Neural cell (in vitro differentiated cells): ENCODE results near the gene PIEZO1. TPM values are rescaled to one million over a fixed set of nuclear protein-coding genes. Genes with fewer than 3 reads are reported as not detected.

Source experiments
- H2AFZ ChIP-seq: fragments of 200-600, 300-800 bp; sonication (generic), shearing (Covaris generic); 2 replicates; pipeline ENCODE4 v1.6.0; 2014; ENCODE audit warnings: low read depth, mild to moderate bottlenecking, antibody characterized with exemption, low read length, moderate library complexity
- H3F3A ChIP-seq: fragments of 200-600 bp; shearing (Covaris generic); 2 replicates; pipeline ENCODE4 v1.6.1; 2016; ENCODE audit warnings: mild to moderate bottlenecking, moderate library complexity, mixed read lengths, antibody characterized with exemption, low read length; ENCODE audit not compliant: insufficient read depth, poor library complexity, severe bottlenecking
- H3K27ac ChIP-seq: fragments of 200-600, 300-800 bp; sonication (generic), shearing (Covaris generic); 2 replicates; pipeline ENCODE4 v1.5.1; 2014; ENCODE audit warnings: mild to moderate bottlenecking, low read length, moderate library complexity
- H3K27me3 ChIP-seq: fragments of 300-800, 200-600 bp; sonication (generic), shearing (Covaris generic); 2 replicates; pipeline ENCODE4 v1.6.0; 2014; ENCODE audit warnings: mild to moderate bottlenecking, low read depth, low read length, moderate library complexity; ENCODE audit not compliant: insufficient read depth
- H3K36me3 ChIP-seq: fragments of 300-800, 200-600 bp; sonication (generic), shearing (Covaris generic); 2 replicates; pipeline ENCODE4 v1.5.1; 2014; ENCODE audit warnings: mild to moderate bottlenecking, antibody characterized with exemption, low read length, moderate library complexity; ENCODE audit not compliant: insufficient read depth
- H3K4me2 ChIP-seq: fragments of 300-800, 200-600 bp; sonication (generic), shearing (Covaris generic); 2 replicates; pipeline ENCODE4 v1.6.0; 2014; ENCODE audit warnings: mild to moderate bottlenecking, low read length
- H3K4me3 ChIP-seq: fragments of 300-800, 200-600 bp; sonication (generic), shearing (Covaris generic); 2 replicates; pipeline ENCODE4 v1.5.1; 2014; ENCODE audit warnings: mild to moderate bottlenecking, low read length, moderate library complexity
- H3K79me2 ChIP-seq: fragments of 200-600 bp; shearing (Covaris generic); replicated peaks from 2 replicates; pipeline ENCODE4 v1.6.0; 2014; ENCODE audit warnings: mild to moderate bottlenecking, low read length, moderate library complexity; ENCODE audit not compliant: insufficient read depth
- H3K9ac ChIP-seq: fragments of 300-800, 200-600 bp; sonication (generic), shearing (Covaris generic); 2 replicates; pipeline ENCODE4 v1.6.1; 2016; ENCODE audit warnings: mild to moderate bottlenecking, low read length, mixed read lengths
- H3K9me2 ChIP-seq: fragments of 200-600 bp; shearing (Covaris generic); 2 replicates; pipeline ENCODE4 v1.6.1; 2016; ENCODE audit warnings: mild to moderate bottlenecking, low read length, mixed read lengths; ENCODE audit not compliant: insufficient read depth
- H3K9me3 ChIP-seq: fragments of 200-600, 300-800 bp; sonication (generic), shearing (Covaris generic); 2 replicates; pipeline ENCODE4 v1.6.1; 2016; ENCODE audit warnings: mild to moderate bottlenecking, mixed run types, low read length, moderate library complexity, mixed read lengths
- H4K20me1 ChIP-seq: fragments of 200-600 bp; shearing (Covaris generic); 2 replicates; pipeline ENCODE4 v1.6.1; 2016; ENCODE audit warnings: mild to moderate bottlenecking, mixed run types; ENCODE audit not compliant: insufficient read depth
- EP300 ChIP-seq: fragments of 450-650 bp; conservative IDR thresholded peaks from 2 replicates; pipeline ENCODE4 v1.6.1; 2014; ENCODE audit warnings: antibody characterized with exemption, mild to moderate bottlenecking, moderate library complexity; ENCODE audit not compliant: poor library complexity, severe bottlenecking
- EZH2 ChIP-seq: fragments of 200-600, 300-800 bp; shearing (Covaris generic), sonication (generic); IDR thresholded peaks from 2 replicates; pipeline ENCODE4 v1.6.1; 2014; ENCODE audit warnings: antibody characterized with exemption, low read length, borderline replicate concordance, mild to moderate bottlenecking; ENCODE audit not compliant: insufficient read depth, poor library complexity, severe bottlenecking
- MXI1 ChIP-seq: fragments of 450-650 bp; conservative IDR thresholded peaks from 2 replicates; pipeline ENCODE4 v1.6.1; 2014; ENCODE audit warnings: antibody characterized with exemption, mild to moderate bottlenecking; ENCODE audit not compliant: poor library complexity, severe bottlenecking
- POLR2AphosphoS5 ChIP-seq: IDR thresholded peaks from 2 replicates; pipeline ENCODE4 v1.6.1; 2012
- RAD21 ChIP-seq: fragments of 450-650 bp; conservative IDR thresholded peaks from 2 replicates; pipeline ENCODE4 v1.6.1; 2014; ENCODE audit warnings: antibody characterized with exemption, mild to moderate bottlenecking, moderate library complexity
- SMC3 ChIP-seq: fragments of 450-650 bp; conservative IDR thresholded peaks from 2 replicates; pipeline ENCODE4 v1.6.1; 2014; ENCODE audit warnings: antibody characterized with exemption, mild to moderate bottlenecking, moderate library complexity; ENCODE audit not compliant: poor library complexity
- TAF1 ChIP-seq: IDR thresholded peaks from 2 replicates; pipeline ENCODE4 v1.6.1; 2012; ENCODE audit warnings: low read depth
- polyA plus RNA-seq: library from polyadenylated mRNA; depleted of rRNA; stranded (reverse); fragments of >200 nt; gene quantifications from 2 replicates; pipeline ENCODE4 v1.2.3, GENCODE V29; 2014
- TF ChIP-seq, protein P1 (sequence below): IDR thresholded peaks from 2 replicates; pipeline ENCODE4 v1.6.1; 2012; ENCODE audit warnings: borderline replicate concordance
- TF ChIP-seq, protein P2 (sequence below): fragments of 450-650 bp; IDR thresholded peaks from 2 replicates; pipeline ENCODE4 v1.5.1; 2014; ENCODE audit warnings: antibody characterized with exemption, mild to moderate bottlenecking, moderate library complexity; ENCODE audit not compliant: poor library complexity, severe bottlenecking

PIEZO1 gene
- polyA plus RNA-seq, 1 donor from 2014 or later: not detected

DNA sequence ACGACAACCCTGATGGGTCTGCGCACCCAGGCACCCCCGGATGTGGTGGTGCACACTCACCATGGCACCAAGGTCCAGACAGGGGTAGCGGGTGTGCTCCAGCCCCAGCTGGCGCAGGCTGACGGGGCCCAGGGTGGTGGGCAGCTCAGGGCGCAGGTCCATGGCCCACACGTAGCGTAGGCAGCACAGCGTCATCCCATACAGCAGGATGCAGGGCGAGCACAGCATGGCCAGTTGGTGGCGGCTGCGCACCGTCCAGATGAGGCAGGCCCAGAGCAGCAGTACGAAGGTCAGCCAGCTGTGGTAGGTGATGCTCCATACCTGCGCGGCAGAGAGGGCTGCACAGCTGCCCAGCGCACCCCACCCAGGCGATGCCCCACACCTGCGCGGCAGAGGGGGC is 48.9 kb downstream of the PIEZO1 start:
- Histone ChIP-seq H3K4me2 (no peak overlapping the region), H3F3A (no peaks in the 10 kb centered on the region), H3K9me3 (no peaks in the 10 kb centered on the region), H3K79me2 (no peaks in the 10 kb centered on the region), H4K20me1 (no peaks in the 10 kb centered on the region), H3K4me3 (no peak overlapping the region), H3K9me2 (no peaks in the 10 kb centered on the region), H3K27ac (no peak overlapping the region), H3K9ac (no peak overlapping the region), H3K36me3 (no peaks in the 10 kb centered on the region), H2AFZ (no peak overlapping the region), H3K27me3 (no peaks in the 10 kb centered on the region)
- no peak for TF ChIP-seq MXI1

DNA sequence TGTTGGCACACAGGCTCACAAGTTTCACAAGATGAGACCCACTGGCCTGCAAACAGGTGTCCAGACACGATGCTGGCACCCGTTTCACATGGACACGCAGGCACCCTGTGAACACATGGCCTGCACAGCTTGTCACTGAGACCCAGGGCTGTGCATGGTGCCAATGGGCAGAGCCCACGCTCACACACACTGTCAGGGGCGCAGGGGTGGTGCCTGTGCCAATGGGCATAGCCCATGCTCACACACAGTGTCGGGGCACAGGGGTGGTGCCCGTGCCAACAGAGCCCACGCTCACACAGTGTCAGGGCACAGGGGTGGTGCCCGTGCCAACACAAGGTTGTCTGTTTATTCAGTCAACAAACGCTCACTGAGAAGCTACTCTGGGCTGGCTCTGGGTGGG is 49.4 kb downstream of the PIEZO1 start:
- Histone ChIP-seq H3K9me3 (no peaks in the 10 kb centered on the region), H3K27ac (no peak overlapping the region), H3K4me3 (no peak overlapping the region), H3K27me3 (no peaks in the 10 kb centered on the region), H3K36me3 (no peaks in the 10 kb centered on the region), H2AFZ (no peak overlapping the region), H3K9me2 (no peaks in the 10 kb centered on the region), H3K4me2 (no peak overlapping the region), H4K20me1 (no peaks in the 10 kb centered on the region), H3K79me2 (no peaks in the 10 kb centered on the region), H3K9ac (no peak overlapping the region), H3F3A (no peaks in the 10 kb centered on the region)
- no peak for TF ChIP-seq TAF1
- no peak for TF ChIP-seq EZH2
- TF ChIP-seq MXI1: no peak
- TF ChIP-seq POLR2AphosphoS5: no peak
- no peak for TF ChIP-seq EP300
- TF ChIP-seq, protein P1, sequence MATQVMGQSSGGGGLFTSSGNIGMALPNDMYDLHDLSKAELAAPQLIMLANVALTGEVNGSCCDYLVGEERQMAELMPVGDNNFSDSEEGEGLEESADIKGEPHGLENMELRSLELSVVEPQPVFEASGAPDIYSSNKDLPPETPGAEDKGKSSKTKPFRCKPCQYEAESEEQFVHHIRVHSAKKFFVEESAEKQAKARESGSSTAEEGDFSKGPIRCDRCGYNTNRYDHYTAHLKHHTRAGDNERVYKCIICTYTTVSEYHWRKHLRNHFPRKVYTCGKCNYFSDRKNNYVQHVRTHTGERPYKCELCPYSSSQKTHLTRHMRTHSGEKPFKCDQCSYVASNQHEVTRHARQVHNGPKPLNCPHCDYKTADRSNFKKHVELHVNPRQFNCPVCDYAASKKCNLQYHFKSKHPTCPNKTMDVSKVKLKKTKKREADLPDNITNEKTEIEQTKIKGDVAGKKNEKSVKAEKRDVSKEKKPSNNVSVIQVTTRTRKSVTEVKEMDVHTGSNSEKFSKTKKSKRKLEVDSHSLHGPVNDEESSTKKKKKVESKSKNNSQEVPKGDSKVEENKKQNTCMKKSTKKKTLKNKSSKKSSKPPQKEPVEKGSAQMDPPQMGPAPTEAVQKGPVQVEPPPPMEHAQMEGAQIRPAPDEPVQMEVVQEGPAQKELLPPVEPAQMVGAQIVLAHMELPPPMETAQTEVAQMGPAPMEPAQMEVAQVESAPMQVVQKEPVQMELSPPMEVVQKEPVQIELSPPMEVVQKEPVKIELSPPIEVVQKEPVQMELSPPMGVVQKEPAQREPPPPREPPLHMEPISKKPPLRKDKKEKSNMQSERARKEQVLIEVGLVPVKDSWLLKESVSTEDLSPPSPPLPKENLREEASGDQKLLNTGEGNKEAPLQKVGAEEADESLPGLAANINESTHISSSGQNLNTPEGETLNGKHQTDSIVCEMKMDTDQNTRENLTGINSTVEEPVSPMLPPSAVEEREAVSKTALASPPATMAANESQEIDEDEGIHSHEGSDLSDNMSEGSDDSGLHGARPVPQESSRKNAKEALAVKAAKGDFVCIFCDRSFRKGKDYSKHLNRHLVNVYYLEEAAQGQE: no peak
- TF ChIP-seq SMC3: no peak
- TF ChIP-seq, protein P2, sequence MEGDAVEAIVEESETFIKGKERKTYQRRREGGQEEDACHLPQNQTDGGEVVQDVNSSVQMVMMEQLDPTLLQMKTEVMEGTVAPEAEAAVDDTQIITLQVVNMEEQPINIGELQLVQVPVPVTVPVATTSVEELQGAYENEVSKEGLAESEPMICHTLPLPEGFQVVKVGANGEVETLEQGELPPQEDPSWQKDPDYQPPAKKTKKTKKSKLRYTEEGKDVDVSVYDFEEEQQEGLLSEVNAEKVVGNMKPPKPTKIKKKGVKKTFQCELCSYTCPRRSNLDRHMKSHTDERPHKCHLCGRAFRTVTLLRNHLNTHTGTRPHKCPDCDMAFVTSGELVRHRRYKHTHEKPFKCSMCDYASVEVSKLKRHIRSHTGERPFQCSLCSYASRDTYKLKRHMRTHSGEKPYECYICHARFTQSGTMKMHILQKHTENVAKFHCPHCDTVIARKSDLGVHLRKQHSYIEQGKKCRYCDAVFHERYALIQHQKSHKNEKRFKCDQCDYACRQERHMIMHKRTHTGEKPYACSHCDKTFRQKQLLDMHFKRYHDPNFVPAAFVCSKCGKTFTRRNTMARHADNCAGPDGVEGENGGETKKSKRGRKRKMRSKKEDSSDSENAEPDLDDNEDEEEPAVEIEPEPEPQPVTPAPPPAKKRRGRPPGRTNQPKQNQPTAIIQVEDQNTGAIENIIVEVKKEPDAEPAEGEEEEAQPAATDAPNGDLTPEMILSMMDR: no peak
- no peak for TF ChIP-seq RAD21

DNA sequence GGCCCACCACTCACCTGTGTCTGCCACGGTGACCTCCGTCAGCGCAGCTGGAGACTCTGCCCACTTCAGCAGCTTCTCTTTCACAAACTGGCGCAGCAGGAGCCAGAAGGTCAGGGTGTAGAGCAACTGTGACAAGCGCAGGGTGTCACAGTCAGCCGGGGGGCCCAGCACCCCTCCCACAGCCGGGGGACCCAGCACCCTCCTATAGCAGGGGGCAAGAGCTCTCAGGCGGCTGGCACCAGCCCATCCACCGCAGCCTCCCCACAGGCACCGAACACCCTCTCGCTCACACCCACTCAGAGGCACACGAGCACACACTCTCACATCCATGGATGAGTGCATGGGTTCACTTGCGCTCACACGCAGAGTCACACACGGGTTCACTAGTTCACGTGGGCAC is 49.9 kb downstream of the PIEZO1 start:
- Histone ChIP-seq H3K27me3 (no peaks in the 10 kb centered on the region), H3K4me2 (no peak overlapping the region), H3K27ac (no peak overlapping the region), H4K20me1 (no peaks in the 10 kb centered on the region), H3K9ac (no peak overlapping the region), H3K4me3 (no peak overlapping the region), H3K9me2 (no peaks in the 10 kb centered on the region), H3K36me3 (no peaks in the 10 kb centered on the region), H2AFZ (no peak overlapping the region), H3K9me3 (no peaks in the 10 kb centered on the region), H3K79me2 (no peaks in the 10 kb centered on the region), H3F3A (no peaks in the 10 kb centered on the region)
- no peak for TF ChIP-seq EP300
- TF ChIP-seq EZH2: no peak
- TF ChIP-seq, protein P2: no peak
- TF ChIP-seq MXI1: no peak
